SU-DHL-6 (cell line): ENCODE results near the gene RBM6.

Experiments used
- H2AFZ ChIP-seq: fragments of 200-600 bp; sonication (generic); 2 replicates; pipeline ENCODE4 v1.6.1; 2014; ENCODE audit warnings: low read depth, mild to moderate bottlenecking, moderate library complexity, mixed read lengths, antibody characterized with exemption, low read length; ENCODE audit not compliant: severe bottlenecking
- H3F3A ChIP-seq: fragments of 200-600 bp; shearing (Covaris generic); 2 replicates; pipeline ENCODE4 v1.6.0; 2016; ENCODE audit warnings: antibody characterized with exemption, mild to moderate bottlenecking; ENCODE audit not compliant: insufficient read depth
- H3K27ac ChIP-seq: fragments of 200-600 bp; sonication (generic); 2 replicates; pipeline ENCODE4 v1.5.1; 2016; ENCODE audit warnings: low read depth, mild to moderate bottlenecking, low read length, moderate library complexity, mixed read lengths
- H3K27me3 ChIP-seq: fragments of 200-600 bp; sonication (generic), shearing (Covaris generic); 2 replicates; pipeline ENCODE4 v1.6.0; 2014; ENCODE audit warnings: mild to moderate bottlenecking, low read length
- H3K36me3 ChIP-seq: fragments of 200-600 bp; sonication (generic); 2 replicates; pipeline ENCODE4 v1.6.1; 2014; ENCODE audit warnings: mild to moderate bottlenecking, low read length, mixed read lengths
- H3K4me2 ChIP-seq: fragments of 300-600, 200-600 bp; shearing (Covaris generic), sonication (generic); 2 replicates; pipeline ENCODE4 v1.6.0; 2014; ENCODE audit warnings: low read length, low read depth, mild to moderate bottlenecking; ENCODE audit not compliant: poor library complexity, severe bottlenecking
- H3K4me3 ChIP-seq: fragments of 200-600 bp; sonication (generic); 2 replicates; pipeline ENCODE4 v1.5.1; 2014; ENCODE audit warnings: antibody characterized with exemption, low read length, mild to moderate bottlenecking, mixed read lengths; ENCODE audit not compliant: insufficient read depth, poor library complexity, severe bottlenecking
- H3K79me2 ChIP-seq: fragments of 200-600 bp; sonication (generic); 2 replicates; pipeline ENCODE4 v1.6.1; 2014; ENCODE audit warnings: mild to moderate bottlenecking, low read length, moderate library complexity; ENCODE audit not compliant: insufficient read depth
- H3K9ac ChIP-seq: fragments of 200-600 bp; sonication (generic); 2 replicates; pipeline ENCODE4 v1.7.0; 2014; ENCODE audit warnings: mild to moderate bottlenecking, low read length
- H3K9me2 ChIP-seq: fragments of 200-600 bp; sonication (generic); replicated peaks from 2 replicates; pipeline ENCODE4 v1.6.1; 2014; ENCODE audit warnings: low read length; ENCODE audit not compliant: insufficient read depth
- H3K9me3 ChIP-seq: fragments of 200-600 bp; sonication (generic); 2 replicates; pipeline ENCODE4 v1.6.1; 2014; ENCODE audit warnings: low read length, mixed read lengths; ENCODE audit not compliant: insufficient read depth
- H4K20me1 ChIP-seq: fragments of 200-600 bp; sonication (generic); 2 replicates; pipeline ENCODE4 v1.6.1; 2014; ENCODE audit warnings: low read depth, mild to moderate bottlenecking, antibody characterized with exemption, low read length, moderate library complexity, mixed read lengths
- EZH2phosphoT487 ChIP-seq: fragments of 200-600 bp; sonication (generic), shearing (Covaris generic); conservative IDR thresholded peaks from 2 replicates; pipeline ENCODE4 v1.6.1; 2018; ENCODE audit warnings: mild to moderate bottlenecking, antibody characterized with exemption, low read length, moderate library complexity, mixed read lengths
- TF ChIP-seq, protein P1 (sequence below): fragments of 200-600 bp; sonication (generic); IDR thresholded peaks from one replicate; pipeline ENCODE4 v1.5.1; 2017; ENCODE audit warnings: antibody characterized with exemption, mild to moderate bottlenecking, low read length, moderate library complexity; ENCODE audit not compliant: insufficient read depth, poor library complexity, severe bottlenecking

The RBM6 gene

DNA sequence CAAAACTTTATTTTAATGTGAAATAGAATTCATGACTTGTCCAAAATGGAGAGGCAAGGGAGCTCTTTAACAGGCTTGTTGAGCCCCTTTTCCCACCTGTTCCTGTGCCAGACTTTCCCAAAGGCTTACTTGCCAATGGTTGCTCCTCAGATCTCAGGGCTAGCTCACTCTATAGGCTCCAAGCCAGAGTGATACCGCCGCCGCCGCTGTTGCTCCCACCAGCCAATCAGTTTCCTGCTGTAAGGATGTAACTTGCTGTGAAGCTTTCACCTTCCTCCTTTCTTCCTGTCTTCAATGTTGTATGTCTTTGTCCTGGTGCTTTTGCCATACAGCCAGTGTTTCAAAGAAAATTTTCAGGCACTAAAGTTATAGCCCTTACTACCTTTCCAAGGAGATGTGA lies 107.5 kb downstream of the RBM6 start:
- no peak overlapping the region for H2AFZ ChIP-seq
- no peaks in the 10 kb centered on the region for H4K20me1 ChIP-seq
- H3K27ac ChIP-seq, result no peak overlapping the region
- no peak overlapping the region for H3K4me3 ChIP-seq
- no peaks in the 10 kb centered on the region for H3K9me3 ChIP-seq
- no peaks in the 10 kb centered on the region for H3K27me3 ChIP-seq
- H3K4me2 ChIP-seq, result no peak overlapping the region
- no peaks in the 10 kb centered on the region for H3K79me2 ChIP-seq
- H3K9me2 ChIP-seq, result no peaks in the 10 kb centered on the region
- TF ChIP-seq, protein P1, sequence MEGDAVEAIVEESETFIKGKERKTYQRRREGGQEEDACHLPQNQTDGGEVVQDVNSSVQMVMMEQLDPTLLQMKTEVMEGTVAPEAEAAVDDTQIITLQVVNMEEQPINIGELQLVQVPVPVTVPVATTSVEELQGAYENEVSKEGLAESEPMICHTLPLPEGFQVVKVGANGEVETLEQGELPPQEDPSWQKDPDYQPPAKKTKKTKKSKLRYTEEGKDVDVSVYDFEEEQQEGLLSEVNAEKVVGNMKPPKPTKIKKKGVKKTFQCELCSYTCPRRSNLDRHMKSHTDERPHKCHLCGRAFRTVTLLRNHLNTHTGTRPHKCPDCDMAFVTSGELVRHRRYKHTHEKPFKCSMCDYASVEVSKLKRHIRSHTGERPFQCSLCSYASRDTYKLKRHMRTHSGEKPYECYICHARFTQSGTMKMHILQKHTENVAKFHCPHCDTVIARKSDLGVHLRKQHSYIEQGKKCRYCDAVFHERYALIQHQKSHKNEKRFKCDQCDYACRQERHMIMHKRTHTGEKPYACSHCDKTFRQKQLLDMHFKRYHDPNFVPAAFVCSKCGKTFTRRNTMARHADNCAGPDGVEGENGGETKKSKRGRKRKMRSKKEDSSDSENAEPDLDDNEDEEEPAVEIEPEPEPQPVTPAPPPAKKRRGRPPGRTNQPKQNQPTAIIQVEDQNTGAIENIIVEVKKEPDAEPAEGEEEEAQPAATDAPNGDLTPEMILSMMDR, result no peak
- TF ChIP-seq EZH2phosphoT487, result no peak
- H3K36me3 ChIP-seq, result peaks cover 18% of the 10 kb centered on the region
- no peaks in the 10 kb centered on the region for H3F3A ChIP-seq
- H3K9ac ChIP-seq, result no peak overlapping the region

- Histone ChIP-seq H3K36me3 (peaks cover 18% of the 10 kb centered on the region), H4K20me1 (no peaks in the 10 kb centered on the region), H2AFZ (no peak overlapping the region), H3K27ac (no peak overlapping the region), H3K9me3 (no peaks in the 10 kb centered on the region), H3K9ac (no peak overlapping the region), H3K4me2 (no peak overlapping the region), H3K4me3 (no peak overlapping the region), H3K79me2 (no peaks in the 10 kb centered on the region), H3K9me2 (no peaks in the 10 kb centered on the region), H3K27me3 (no peaks in the 10 kb centered on the region), H3F3A (no peaks in the 10 kb centered on the region)
- TF ChIP-seq, protein P1, result no peak
- no peak for TF ChIP-seq EZH2phosphoT487
Measured at GRCh38 chr3:50050361-50050760, 110.4 kb downstream of the RBM6 start.

DNA sequence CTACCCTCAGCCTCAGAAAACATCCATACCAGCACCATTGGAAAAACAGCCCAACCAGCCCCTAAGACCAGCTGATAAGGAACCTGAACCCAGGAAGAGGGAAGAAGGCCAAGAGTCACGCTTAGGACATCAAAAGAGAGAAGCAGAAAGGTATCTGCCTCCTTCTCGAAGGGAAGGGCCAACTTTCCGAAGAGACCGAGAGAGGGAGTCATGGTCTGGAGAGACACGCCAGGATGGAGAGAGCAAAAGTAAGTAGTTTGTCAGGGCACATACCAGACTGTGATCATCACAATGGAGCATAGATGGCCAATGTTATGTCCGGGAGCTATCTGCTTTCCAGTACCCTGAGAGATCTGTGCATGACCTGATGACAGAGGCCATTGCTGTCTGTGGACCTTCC lies 117.8 kb downstream of the RBM6 start:
- TF ChIP-seq, protein P1, result no peak
- TF ChIP-seq EZH2phosphoT487, result no peak
- Histone ChIP-seq H3K9ac (no peak overlapping the region), H3K36me3 (peaks cover 31% of the 10 kb centered on the region)

DNA sequence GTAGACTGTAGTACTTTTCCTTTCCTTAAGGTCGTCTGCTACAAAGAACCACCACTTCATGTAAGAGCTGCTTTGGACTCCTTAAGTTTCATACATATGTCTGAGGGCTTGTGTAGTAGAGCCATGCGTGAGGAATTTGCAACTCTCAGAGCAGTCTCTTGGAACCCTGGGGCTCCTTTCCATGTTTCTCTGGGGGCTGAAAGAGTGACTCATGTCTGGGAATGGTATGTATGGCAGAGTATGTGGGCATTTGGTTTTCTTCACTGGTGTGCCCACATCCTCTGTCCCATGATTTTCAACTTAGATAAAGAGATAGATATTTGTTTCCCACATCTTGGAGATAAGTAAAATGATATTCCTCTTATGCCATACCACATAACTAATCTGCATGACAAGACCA lies 128.2 kb downstream of the RBM6 start:
- Histone ChIP-seq H3K79me2 (no peaks in the 10 kb centered on the region), H3K4me3 (no peak overlapping the region), H3K4me2 (no peak overlapping the region), H3K9me3 (no peaks in the 10 kb centered on the region), H3K9ac (no peak overlapping the region), H3F3A (peaks cover 4% of the 10 kb centered on the region; the same call in 1 of the 2 replicates), H3K9me2 (no peaks in the 10 kb centered on the region), H4K20me1 (no peaks in the 10 kb centered on the region), H3K36me3 (peaks cover 48% of the 10 kb centered on the region), H3K27ac (no peak overlapping the region), H2AFZ (no peak overlapping the region), H3K27me3 (no peaks in the 10 kb centered on the region)
- TF ChIP-seq EZH2phosphoT487, result no peak
- TF ChIP-seq, protein P1, result no peak

More for the DNA sequence above, 117.8 kb downstream of the RBM6 start:
- no peak overlapping the region for H3K4me2 ChIP-seq
- H3K9me3 ChIP-seq, result no peaks in the 10 kb centered on the region
- no peak overlapping the region for H3K27ac ChIP-seq
- no peaks in the 10 kb centered on the region for H3K79me2 ChIP-seq
- no peak overlapping the region for H2AFZ ChIP-seq
- H3K4me3 ChIP-seq, result no peak overlapping the region
- no peaks in the 10 kb centered on the region for H3K27me3 ChIP-seq
- H4K20me1 ChIP-seq, result no peaks in the 10 kb centered on the region
- 0 out of 2 replicates have a peak, but pooled peaks cover 4% of the 10 kb centered on the region for H3F3A ChIP-seq
- H3K9me2 ChIP-seq, result no peaks in the 10 kb centered on the region
